ENCODE results near the gene MYT1. TPM values are rescaled to one million over a fixed set of nuclear protein-coding genes. Genes with fewer than 3 reads are reported as not detected.
A peak's percentile ranks its signal among the peaks of the same experiment; 100 is the strongest.

MYT1 gene
- total RNA-seq, 1 experiment from 2014 or later = 2.0 TPM

- ATAC-seq (no peak), DNase-seq (ENCODE audit: low spot score) (no peak)
- POLR2A ChIA-PET = no interaction called here
- TF ChIP-seq NFATC4 (CRISPR knock-in tag; IDR thresholded peaks at IDR 0.05) (no peak), NFE2L1 (CRISPR knock-in tag; IDR thresholded peaks at IDR 0.05) (no peak), RELA (CRISPR knock-in tag; IDR thresholded peaks at IDR 0.05; ENCODE audit: borderline replicate concordance) (no peak), ZNF219 (CRISPR knock-in tag; IDR thresholded peaks at IDR 0.05; ENCODE audit: borderline replicate concordance) (no peak), ATF1 (CRISPR knock-in tag; IDR thresholded peaks at IDR 0.05) (no peak), GABPB1 (CRISPR knock-in tag; IDR thresholded peaks at IDR 0.05) (no peak), ZNF671 (CRISPR knock-in tag; IDR thresholded peaks at IDR 0.05) (no peak), ATF3 (CRISPR knock-in tag; conservative IDR thresholded peaks at IDR 0.05) (no peak), ZNF425 (CRISPR knock-in tag; conservative IDR thresholded peaks at IDR 0.05) (no peak)
- H3K27ac Mint-ChIP-seq = no peak overlapping the region
- no peak overlapping the region for H3K4me3 Mint-ChIP-seq
- H3K36me3 Mint-ChIP-seq = no peaks in the 10 kb centered on the region
- H3K27me3 Mint-ChIP-seq (ENCODE audit: low read depth) = peaks cover 16% of the 10 kb centered on the region
- CTCF ChIA-PET = interaction anchor here (2.5 kb wide), 1 partner anchor 30 kb away, joined by 11 read pairs; no protein-coding TSS in a partner anchor
- H3K4me1 Mint-ChIP-seq = peaks cover 25% of the 10 kb centered on the region
- H3K9me3 Mint-ChIP-seq = no peaks in the 10 kb centered on the region
These were observed 89.2 kb downstream of the MYT1 start for GRCh38 chr20:64253443-64253842.

GRCh38 chr20:64254156-64254555, 89.9 kb downstream of the MYT1 start:
- CTCF ChIA-PET = interaction anchor here (2.5 kb wide), 1 partner anchor 31 kb away, joined by 11 read pairs; no protein-coding TSS in a partner anchor
- Mint-ChIP-seq H3K4me1 (peaks cover 32% of the 10 kb centered on the region), H3K36me3 (no peaks in the 10 kb centered on the region), H3K27me3 (ENCODE audit: low read depth) (peaks cover 16% of the 10 kb centered on the region), H3K9me3 (no peaks in the 10 kb centered on the region), H3K4me3 (peak overlapping the region; percentile 64), H3K27ac (no peak overlapping the region)
- POLR2A ChIA-PET = no interaction called here
- ATAC-seq (no peak), DNase-seq (ENCODE audit: low spot score) (no peak)
- TF ChIP-seq USF1 (CRISPR knock-in tag; IDR thresholded peaks at IDR 0.05) (no peak), ZNF317 (CRISPR knock-in tag; IDR thresholded peaks at IDR 0.05; ENCODE audit: borderline replicate concordance, low read depth) (no peak), JUN (CRISPR knock-in tag; IDR thresholded peaks at IDR 0.05) (no peak), ATF6 (CRISPR knock-in tag; IDR thresholded peaks at IDR 0.05) (no peak), ZNF671 (CRISPR knock-in tag; IDR thresholded peaks at IDR 0.05) (no peak), ATF2 (CRISPR knock-in tag; IDR thresholded peaks at IDR 0.05; ENCODE audit: borderline replicate concordance, low read depth) (no peak), CTCF (IDR thresholded peaks at IDR 0.05) (no peak), TP53 (CRISPR knock-in tag; IDR thresholded peaks at IDR 0.05) (no peak), E2F4 (CRISPR knock-in tag; IDR thresholded peaks at IDR 0.05; ENCODE audit: borderline replicate concordance, low read depth) (no peak), RELA (CRISPR knock-in tag; IDR thresholded peaks at IDR 0.05; ENCODE audit: borderline replicate concordance) (no peak), SMAD3 (CRISPR knock-in tag; IDR thresholded peaks at IDR 0.05; ENCODE audit: borderline replicate concordance) (no peak), FOXJ3 (CRISPR knock-in tag; IDR thresholded peaks at IDR 0.05; ENCODE audit: borderline replicate concordance) (no peak), TEAD4 (CRISPR knock-in tag; IDR thresholded peaks at IDR 0.05) (no peak), SMAD4 (CRISPR knock-in tag; IDR thresholded peaks at IDR 0.05) (no peak), FOXP1 (CRISPR knock-in tag; IDR thresholded peaks at IDR 0.05; ENCODE audit: borderline replicate concordance) (no peak), ZNF263 (CRISPR knock-in tag; IDR thresholded peaks at IDR 0.05; ENCODE audit: low read depth) (no peak), GTF2I (CRISPR knock-in tag; conservative IDR thresholded peaks at IDR 0.05) (no peak), E2F1 (CRISPR knock-in tag; IDR thresholded peaks at IDR 0.05) (no peak)
